Thyroid gland (tissue), 4 donors: Measurements from ENCODE around the gene LILRB2. TPM values are rescaled to one million over a fixed set of nuclear protein-coding genes. Genes with fewer than 3 reads are reported as not detected.

Source experiments
- microRNA-seq: library from miRNA; unstranded; fragments of <30 nt; microRNA quantifications from one replicate; pipeline ENCODE4, GENCODE V29; 2016
- small RNA-seq: library from RNA; depleted of rRNA; stranded (forward); fragments of <200 nt; gene quantifications from one replicate; pipeline ENCODE3, GENCODE V24; 2016
- total RNA-seq, 4 donors: library from RNA; depleted of rRNA; stranded (reverse); fragments of >200 nt; gene quantifications; one replicate each; pipeline ENCODE4 v1.2.3, GENCODE V29; 2016

The LILRB2 gene
- total RNA-seq, 4 donors from 2014 or later = 0.67 to 2.0 (median 1.1) TPM

Small RNA genes within 50 kb of the gene (microRNA-seq; reads per million reads assigned to microRNA genes)
- not detected for gene MIR4752

Small RNA genes within 50 kb of the gene (small RNA-seq; reads per million reads assigned to genes)
- gene AC245884.12 (not detected), gene MIR4752 (not detected), gene RNU6-1307P (not detected)

Other genes with a start within 250 kb of the LILRB2 start
- not detected for gene VSTM1, start 217.2 kb downstream of the LILRB2 start, total RNA-seq
- not detected for gene TARM1, start 199.7 kb downstream of the LILRB2 start, total RNA-seq
- 1 to 10 TPM in 1 of 4 donors, under 1 TPM in 2, not detected in 1; 0.39 to 1.1 (median 0.96) TPM for gene OSCAR, start 180.3 kb downstream of the LILRB2 start, total RNA-seq
- gene NDUFA3, start 178.3 kb downstream of the LILRB2 start, total RNA-seq = 100 to 1,000 TPM in 1 of 4 donors, 10 to 100 TPM in 3; 17.7 to 100 (median 52.7) TPM
- 10 to 100 TPM in 3 of 4 donors, 1 to 10 TPM in 1; 7.7 to 17.9 (median 13.5) TPM for gene TFPT, start 165.5 kb downstream of the LILRB2 start, total RNA-seq
- 10 to 100 TPM; 53.6 to 66.7 (median 57.1) TPM for gene PRPF31, start 165.4 kb downstream of the LILRB2 start, total RNA-seq
- gene CNOT3, start 143.3 kb downstream of the LILRB2 start, total RNA-seq = 10 to 100 TPM; 22.4 to 30.3 (median 29.8) TPM
- gene LENG1, start 121.4 kb downstream of the LILRB2 start, total RNA-seq = 10 to 100 TPM in 1 of 4 donors, 1 to 10 TPM in 3; 6.3 to 14.5 (median 8.2) TPM
- gene TMC4, start 108.0 kb downstream of the LILRB2 start, total RNA-seq = 10 to 100 TPM; 42.6 to 91.7 (median 68.5) TPM
- 100 to 1,000 TPM in 1 of 4 donors, 10 to 100 TPM in 3; 47.3 to 101 (median 69.0) TPM for gene MBOAT7, start 91.5 kb downstream of the LILRB2 start, total RNA-seq
- 100 to 1,000 TPM in 1 of 4 donors, 10 to 100 TPM in 3; 58.1 to 102 (median 82.0) TPM for gene TSEN34, start 89.8 kb downstream of the LILRB2 start, total RNA-seq
- gene RPS9, start 80.3 kb downstream of the LILRB2 start, total RNA-seq = 1,000 to 10,000 TPM; 1,847 to 2,152 (median 2,039) TPM
- gene LILRB3, start 58.1 kb downstream of the LILRB2 start, total RNA-seq = 10 to 100 TPM in 2 of 4 donors, 1 to 10 TPM in 1, under 1 TPM in 1; 0.56 to 16.1 (median 10.1) TPM
- 1 to 10 TPM in 2 of 4 donors, under 1 TPM in 1, not detected in 1; 0.46 to 1.6 (median 1.1) TPM for gene LILRA6, start 38.3 kb downstream of the LILRB2 start, total RNA-seq
- gene LILRB5, start 23.8 kb downstream of the LILRB2 start, total RNA-seq = 10 to 100 TPM in 1 of 4 donors, 1 to 10 TPM in 3; 2.0 to 11.4 (median 5.9) TPM
- under 1 TPM in 2 of 4 donors, not detected in 2; 0.45 to 0.81 TPM for gene LILRA5, start 32.1 kb upstream of the LILRB2 start, total RNA-seq
- gene LILRA4, start 58.1 kb upstream of the LILRB2 start, total RNA-seq = not detected
- 10 to 100 TPM in 2 of 4 donors, 1 to 10 TPM in 2; 3.1 to 14.5 (median 8.7) TPM for gene LAIR1, start 83.8 kb upstream of the LILRB2 start, total RNA-seq
- gene TTYH1, start 134.4 kb upstream of the LILRB2 start, total RNA-seq = under 1 TPM in 2 of 4 donors, not detected in 2; 0.45 to 0.94 TPM
- gene LENG8, start 168.1 kb upstream of the LILRB2 start, total RNA-seq = 100 to 1,000 TPM; 124 to 219 (median 157) TPM
- 1 to 10 TPM; 1.3 to 4.6 (median 3.2) TPM for gene LENG9, start 182.7 kb upstream of the LILRB2 start, total RNA-seq
- gene CDC42EP5, start 192.2 kb upstream of the LILRB2 start, total RNA-seq = 10 to 100 TPM in 2 of 4 donors, 1 to 10 TPM in 2; 1.8 to 18.7 (median 12.1) TPM
- gene LAIR2, start 221.7 kb upstream of the LILRB2 start, total RNA-seq = not detected